Kidney glomerular epithelial cell (primary cell): Measurements from ENCODE around the gene BTBD10.

Experiments used
- DNase-seq: peaks from one replicate; lab custom pipeline; 2025; lab: John Stamatoyannopoulos, UW

Gene BTBD10

DNA sequence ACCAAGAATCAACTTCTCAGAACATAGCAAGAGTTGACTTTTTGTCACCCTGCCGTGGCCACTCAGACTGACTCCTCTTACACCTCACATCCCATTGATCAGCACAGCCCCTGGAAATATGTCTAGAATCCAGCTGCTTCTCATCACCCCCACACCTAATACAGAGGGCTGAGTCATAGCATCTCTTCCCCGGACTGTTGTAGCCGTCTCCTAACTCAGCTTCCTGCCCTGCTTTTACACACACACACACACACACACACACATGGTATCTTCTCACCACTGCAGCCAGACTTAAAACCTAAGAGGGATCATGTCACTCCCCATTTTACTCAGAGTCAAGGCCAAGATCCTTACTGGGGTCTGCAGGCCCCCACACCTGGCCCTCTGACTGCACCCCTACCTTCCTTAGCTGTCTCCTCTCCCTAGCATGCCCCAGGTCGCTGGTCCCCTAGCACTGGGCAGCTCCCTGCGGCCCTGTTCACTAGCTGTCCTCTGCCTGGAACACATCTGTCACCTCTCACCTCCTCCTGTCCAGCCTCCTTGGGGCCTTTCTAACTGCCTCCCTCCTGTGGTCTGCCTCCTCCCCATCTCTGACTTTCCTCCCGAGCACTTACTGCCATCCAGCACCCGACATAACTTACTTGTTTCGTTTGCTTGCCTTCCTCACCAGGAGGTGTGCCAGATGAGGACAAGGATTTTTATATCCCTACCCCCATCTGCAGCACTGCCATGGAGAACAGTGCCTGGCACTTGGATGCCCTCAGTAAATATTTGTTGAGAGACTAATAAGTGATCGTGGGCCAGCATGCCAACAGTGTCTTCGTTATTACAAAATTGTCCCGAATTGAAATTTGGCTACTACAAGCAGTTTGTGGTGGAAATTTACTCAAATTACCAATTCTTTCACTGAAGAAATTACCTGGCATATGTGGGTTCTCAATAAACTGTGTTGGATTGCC is 123.5 kb downstream of the BTBD10 start:
- peak; percentile 89 for DNase-seq

DNA sequence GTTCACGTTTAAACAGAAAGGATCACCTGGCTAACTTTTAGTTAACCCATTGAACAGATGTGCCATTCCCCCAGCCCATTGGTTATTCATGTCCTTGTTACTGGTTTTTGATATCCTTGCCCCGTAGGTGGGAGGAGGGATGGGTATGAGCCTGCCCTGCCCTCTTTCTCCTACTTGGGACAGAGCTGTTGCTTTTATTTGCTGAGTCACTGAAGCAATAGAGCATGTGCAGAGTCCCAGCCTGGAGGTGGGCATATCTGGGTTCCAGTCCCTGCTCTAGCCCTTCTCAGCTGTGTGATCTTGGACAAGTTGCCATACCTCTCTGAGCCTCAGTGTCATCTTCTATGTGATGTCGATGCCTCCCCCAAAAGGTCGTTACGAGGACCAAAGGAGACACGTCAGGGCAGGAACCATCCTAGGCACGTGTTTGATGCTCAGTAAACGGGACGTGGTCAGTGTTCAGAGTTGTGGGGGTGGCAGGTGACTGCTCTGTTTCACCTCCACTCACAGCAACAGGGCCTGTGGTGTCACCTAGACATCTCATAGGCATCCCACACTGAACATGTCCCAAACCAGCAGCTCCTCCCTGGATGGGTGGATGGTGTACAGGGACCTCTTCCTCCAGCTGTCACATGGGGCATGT is 124.5 kb downstream of the BTBD10 start:
- DNase-seq: peak; percentile 84

DNA sequence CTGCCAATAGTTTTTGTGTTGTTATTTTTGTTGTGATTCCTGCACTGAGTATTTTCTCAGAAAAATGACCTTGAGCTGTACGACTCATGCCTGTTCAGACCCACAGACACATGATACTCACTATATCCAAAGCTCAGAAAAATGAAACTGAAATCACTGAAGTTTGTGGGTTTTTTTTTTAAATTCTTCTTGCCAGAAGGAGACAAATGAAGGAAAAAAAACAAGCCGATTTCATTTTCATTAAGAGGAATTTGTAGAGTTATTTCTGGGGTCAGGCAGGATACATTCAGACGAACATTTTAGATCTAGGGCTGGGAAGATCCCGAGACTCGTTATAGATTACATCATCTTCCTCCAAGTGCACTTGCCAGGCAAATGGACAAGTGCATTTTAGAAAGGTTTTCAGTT is 125.0 kb downstream of the BTBD10 start:
- peak; percentile 84 for DNase-seq
